ENCODE measurements around the gene COPS9. TPM values are rescaled to one million over a fixed set of nuclear protein-coding genes. Genes with fewer than 3 reads are reported as not detected.

The COPS9 gene
- polyA plus RNA-seq, 1 donor (not counting 4 experiments of a cell fraction or from before 2014, with no cell fraction given): 399 TPM

GRCh38 chr2:240127191-240127750 lies 8.8 kb downstream of the COPS9 start:
- H3K79me2 ChIP-seq (ENCODE audit: control insufficient read depth, insufficient read depth, low read length): no peaks in the 10 kb centered on the region
- no peak overlapping the region for H3K9ac ChIP-seq (ENCODE audit: control insufficient read depth, extremely low read depth, insufficient read depth, low read length)
- TF ChIP-seq EZH2 (IDR thresholded peaks at IDR 0.05; ENCODE audit: low read length) (no peak), CTCF (optimal IDR thresholded peaks at IDR 0.05 in 1 of 3, IDR thresholded peaks at IDR 0.05 in 1 of 3, conservative IDR thresholded peaks at IDR 0.05 in 1 of 3; ENCODE audit: extremely low read depth in 1 of 3, insufficient read depth in 2 of 3, low read length in 3 of 3) (no peak)
- no peaks in the 10 kb centered on the region for H3K4me1 ChIP-seq (ENCODE audit: control insufficient read depth, extremely low read depth, insufficient read depth, low read length)
- DNase-seq (ENCODE audit: low read depth, low spot score) (no peak), FAIRE-seq (no peak)
- H4K20me1 ChIP-seq (ENCODE audit: control insufficient read depth, extremely low read depth, insufficient read depth, low read length): no peaks in the 10 kb centered on the region
- H3K4me2 ChIP-seq (ENCODE audit: control insufficient read depth, extremely low read depth, insufficient read depth, low read depth, low read length): no peak overlapping the region
- H3K4me3 ChIP-seq (ENCODE audit: control insufficient read depth in 2 of 3, extremely low read depth in 1 of 3, insufficient read depth in 2 of 3, low read depth in 1 of 3, low read length in 3 of 3): no peak overlapping the region
- no peak overlapping the region for H2AFZ ChIP-seq (ENCODE audit: control insufficient read depth, low read length)
- H3K27me3 ChIP-seq (ENCODE audit: control insufficient read depth, extremely low read depth, insufficient read depth, low read length): no peaks in the 10 kb centered on the region
- H3K27ac ChIP-seq (ENCODE audit: control insufficient read depth, insufficient read depth, low read length): no peak overlapping the region
- no peaks in the 10 kb centered on the region for H3K9me3 ChIP-seq (ENCODE audit: control insufficient read depth, low read depth, low read length)
- H3K36me3 ChIP-seq (ENCODE audit: control insufficient read depth in 2 of 2, extremely low read depth in 1 of 2, insufficient read depth in 2 of 2, low read length in 2 of 2): peaks cover 25 to 35% of the 10 kb centered on the region in 2 experiments
- dilution Hi-C loops (cut with MboI; ENCODE audit: extremely low pct_ligation_motif_present, low sequenced_read_pairs): no loop called here
- no peaks in the 10 kb centered on the region for H3K9me1 ChIP-seq (ENCODE audit: control insufficient read depth, extremely low read depth, insufficient read depth, low read length)

GRCh38 chr2:240126731-240127130 lies 9.4 kb downstream of the COPS9 start:
- no peak overlapping the region for H3K4me3 ChIP-seq (ENCODE audit: control insufficient read depth in 2 of 3, extremely low read depth in 1 of 3, insufficient read depth in 2 of 3, low read depth in 1 of 3, low read length in 3 of 3)
- dilution Hi-C loops (cut with MboI; ENCODE audit: extremely low pct_ligation_motif_present, low sequenced_read_pairs): no loop called here
- H3K9ac ChIP-seq (ENCODE audit: control insufficient read depth, extremely low read depth, insufficient read depth, low read length): no peak overlapping the region
- no peaks in the 10 kb centered on the region for H3K27me3 ChIP-seq (ENCODE audit: control insufficient read depth, extremely low read depth, insufficient read depth, low read length)
- H4K20me1 ChIP-seq (ENCODE audit: control insufficient read depth, extremely low read depth, insufficient read depth, low read length): no peaks in the 10 kb centered on the region
- no peaks in the 10 kb centered on the region for H3K9me1 ChIP-seq (ENCODE audit: control insufficient read depth, extremely low read depth, insufficient read depth, low read length)
- DNase-seq (ENCODE audit: low read depth, low spot score) (no peak), FAIRE-seq (no peak)
- TF ChIP-seq EZH2 (IDR thresholded peaks at IDR 0.05; ENCODE audit: low read length): no peak
- no peak for TF ChIP-seq CTCF (optimal IDR thresholded peaks at IDR 0.05 in 1 of 3, IDR thresholded peaks at IDR 0.05 in 1 of 3, conservative IDR thresholded peaks at IDR 0.05 in 1 of 3; ENCODE audit: extremely low read depth in 1 of 3, insufficient read depth in 2 of 3, low read length in 3 of 3)
- H3K27ac ChIP-seq (ENCODE audit: control insufficient read depth, insufficient read depth, low read length): no peak overlapping the region
- H3K36me3 ChIP-seq (ENCODE audit: control insufficient read depth in 2 of 2, extremely low read depth in 1 of 2, insufficient read depth in 2 of 2, low read length in 2 of 2): peaks cover 21 to 29% of the 10 kb centered on the region in 2 experiments
- no peak overlapping the region for H3K4me2 ChIP-seq (ENCODE audit: control insufficient read depth, extremely low read depth, insufficient read depth, low read depth, low read length)
- H3K9me3 ChIP-seq (ENCODE audit: control insufficient read depth, low read depth, low read length): no peaks in the 10 kb centered on the region
- H2AFZ ChIP-seq (ENCODE audit: control insufficient read depth, low read length): no peak overlapping the region
- H3K4me1 ChIP-seq (ENCODE audit: control insufficient read depth, extremely low read depth, insufficient read depth, low read length): no peaks in the 10 kb centered on the region
- H3K79me2 ChIP-seq (ENCODE audit: control insufficient read depth, insufficient read depth, low read length): no peaks in the 10 kb centered on the region

All from keratinocyte (primary cell).